HG03432 (cell line): ENCODE measurements around the gene NUDT16.

Source experiments
- ATAC-seq: cut with Tn5 transposase; IDR thresholded peaks from one replicate; pipeline ENCODE4 v1.9.1; 2021; ENCODE audit warnings: mild to moderate bottlenecking, moderate library complexity; ENCODE audit not compliant: unreplicated experiment

The NUDT16 gene

GRCh38 chr3:131380821-131381444, 641 bp upstream of the NUDT16 start:
- peak; percentile 25 for ATAC-seq

- no peak for ATAC-seq
These were observed 5.0 kb downstream of the NUDT16 start for GRCh38 chr3:131386429-131387165.

DNA sequence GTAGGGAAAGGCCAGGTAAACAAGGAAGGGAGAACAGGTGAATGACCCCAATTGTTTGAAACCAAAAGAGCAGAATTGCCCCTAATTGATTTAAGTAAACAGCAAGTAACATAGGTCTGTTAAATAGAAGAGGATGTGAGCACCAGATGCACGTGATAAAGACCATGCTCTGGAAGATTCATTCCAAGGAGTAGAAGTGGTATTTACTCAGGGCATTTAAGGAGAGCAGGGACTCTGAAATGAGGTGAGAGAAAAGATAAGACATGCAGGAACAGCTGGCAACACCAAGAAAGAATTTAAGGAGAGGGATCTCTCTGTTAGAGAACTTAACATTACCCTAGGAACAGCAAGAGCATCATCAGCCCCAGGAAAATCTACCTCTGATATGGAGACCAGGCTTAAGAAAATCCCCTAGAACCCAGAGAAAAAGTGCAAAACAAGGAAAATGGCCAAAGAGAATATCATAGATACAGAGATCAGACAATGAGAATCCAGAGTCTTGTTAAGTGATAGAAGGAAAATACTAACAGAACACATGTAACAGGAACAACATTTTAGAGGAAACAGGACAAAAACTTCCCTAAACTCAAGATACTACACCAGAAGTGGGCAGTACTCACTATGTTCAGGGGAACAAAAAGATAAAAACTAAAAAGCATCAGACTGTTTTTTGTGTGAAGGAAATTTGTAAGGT, 6.4 kb downstream of the NUDT16 start:
- no peak for ATAC-seq

GRCh38 chr3:131388490-131388799, 6.9 kb downstream of the NUDT16 start:
- no peak for ATAC-seq

DNA sequence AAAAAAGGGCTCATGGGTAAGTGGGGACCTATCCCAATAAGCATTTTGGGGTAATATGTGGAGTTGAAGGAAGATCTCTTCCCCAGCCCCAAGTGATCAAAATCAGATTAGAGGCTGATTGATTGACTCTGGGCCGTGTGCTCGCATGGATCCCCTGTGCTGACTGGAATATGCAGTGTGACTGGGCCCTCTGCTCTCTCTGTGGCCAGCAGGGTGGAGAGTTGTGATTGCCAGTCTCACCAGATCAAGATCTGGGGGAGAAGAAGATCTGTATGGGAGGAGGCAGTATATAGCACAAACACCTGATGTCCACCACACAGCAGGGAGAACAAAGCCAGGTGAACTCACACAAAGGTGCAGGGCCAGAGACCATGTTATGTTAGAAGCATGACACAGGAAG, 8.8 kb downstream of the NUDT16 start:
- no peak for ATAC-seq

- no peak for ATAC-seq
These were observed 11.5 kb downstream of the NUDT16 start for GRCh38 chr3:131393051-131393450.

- ATAC-seq: no peak
These were observed 12.3 kb downstream of the NUDT16 start for GRCh38 chr3:131393868-131394267.

DNA sequence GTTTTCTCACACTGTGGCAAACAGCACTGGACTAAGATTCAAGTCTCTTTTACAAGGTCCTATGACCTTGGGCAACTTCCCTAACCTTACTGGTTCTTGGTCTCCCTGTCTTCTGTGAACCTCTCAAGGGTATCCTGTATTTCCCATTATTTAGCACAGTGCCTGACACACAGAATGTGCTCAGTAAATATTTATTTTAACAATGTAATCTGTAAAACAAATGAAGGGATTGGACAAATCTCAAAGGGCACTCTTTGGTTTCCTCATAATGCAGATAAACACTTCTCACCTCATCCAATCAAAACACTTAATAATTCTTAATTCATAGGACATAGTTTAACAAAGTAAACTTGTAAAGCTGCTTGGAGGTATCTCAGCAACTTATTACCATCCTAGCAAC, 12.8 kb downstream of the NUDT16 start:
- ATAC-seq: no peak

GRCh38 chr3:131396170-131396569, 14.6 kb downstream of the NUDT16 start:
- ATAC-seq: no peak

DNA sequence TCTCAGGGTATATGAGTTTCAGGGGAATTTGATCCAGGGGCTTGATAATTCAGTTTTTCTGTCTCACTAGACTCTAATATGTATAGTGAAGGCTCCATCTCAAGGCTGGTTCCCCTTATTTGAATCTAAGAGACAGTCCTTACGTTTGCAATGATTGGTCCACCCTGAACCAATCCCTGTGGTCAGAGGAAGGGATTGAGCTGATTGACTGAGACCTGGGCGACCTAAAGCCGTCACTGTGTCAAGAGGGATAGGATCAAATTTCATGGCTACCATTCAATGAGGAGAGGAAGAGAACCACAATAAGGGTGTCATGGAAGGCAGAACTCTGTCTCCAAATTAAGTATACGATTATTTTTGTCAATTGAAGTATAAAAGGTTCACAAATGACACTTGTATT, 16.3 kb downstream of the NUDT16 start:
- ATAC-seq: no peak

GRCh38 chr3:131401978-131402377, 20.4 kb downstream of the NUDT16 start:
- no peak for ATAC-seq

DNA sequence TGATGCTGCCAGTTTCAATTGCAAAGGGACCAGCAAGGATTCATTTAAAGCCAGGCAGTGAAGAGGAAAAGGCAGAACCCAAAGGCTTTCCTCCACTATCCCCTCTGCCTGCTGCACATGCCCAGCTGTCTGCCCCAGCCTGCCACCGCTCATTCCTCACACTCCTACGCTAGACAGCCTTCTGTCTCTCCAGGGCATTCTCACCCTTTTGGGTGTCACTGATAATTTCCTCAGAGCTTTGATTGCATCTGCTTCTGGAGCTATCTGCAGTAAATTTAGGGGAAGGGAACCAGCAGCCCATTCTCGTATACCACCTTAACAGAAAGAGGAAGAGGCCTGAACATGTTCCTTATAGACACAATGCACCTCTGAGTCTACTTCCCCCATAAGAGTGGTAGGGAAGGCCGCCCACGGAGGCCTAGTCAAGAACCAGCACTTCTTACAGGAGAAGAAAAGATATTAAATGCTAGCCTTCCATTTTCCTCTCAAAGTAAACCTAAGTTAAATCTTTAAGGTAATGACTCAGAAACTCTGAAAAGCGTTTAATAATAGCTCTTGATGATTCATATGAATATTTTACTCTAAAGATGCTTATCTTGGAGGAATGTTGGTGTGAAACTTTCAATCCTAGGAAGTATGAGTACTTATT, 20.9 kb downstream of the NUDT16 start:
- peak; percentile 59 for ATAC-seq

GRCh38 chr3:131403216-131403895, 21.8 kb downstream of the NUDT16 start:
- ATAC-seq: no peak

DNA sequence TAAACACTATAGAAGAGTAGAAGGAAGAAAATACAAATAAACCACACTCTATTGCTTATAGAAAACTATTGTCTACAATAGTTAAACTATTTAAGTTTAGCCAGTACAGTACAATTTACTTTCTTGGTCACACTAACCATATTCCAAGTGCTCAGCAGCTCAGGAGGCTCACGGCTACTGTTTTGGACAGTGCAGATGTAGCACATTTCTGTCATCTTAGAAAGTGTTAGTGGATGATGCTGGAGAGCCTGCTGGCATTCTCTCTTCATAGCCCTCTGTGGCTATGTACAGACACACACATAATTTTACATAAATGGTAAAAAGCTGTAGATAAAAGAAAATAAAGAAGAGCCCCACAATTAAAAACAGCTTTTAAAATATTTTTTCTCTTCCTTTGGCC, 23.8 kb downstream of the NUDT16 start:
- no peak for ATAC-seq

GRCh38 chr3:131406274-131406673, 24.7 kb downstream of the NUDT16 start:
- no peak for ATAC-seq

- ATAC-seq: no peak
These were observed 36.2 kb downstream of the NUDT16 start for GRCh38 chr3:131417751-131418150.

DNA sequence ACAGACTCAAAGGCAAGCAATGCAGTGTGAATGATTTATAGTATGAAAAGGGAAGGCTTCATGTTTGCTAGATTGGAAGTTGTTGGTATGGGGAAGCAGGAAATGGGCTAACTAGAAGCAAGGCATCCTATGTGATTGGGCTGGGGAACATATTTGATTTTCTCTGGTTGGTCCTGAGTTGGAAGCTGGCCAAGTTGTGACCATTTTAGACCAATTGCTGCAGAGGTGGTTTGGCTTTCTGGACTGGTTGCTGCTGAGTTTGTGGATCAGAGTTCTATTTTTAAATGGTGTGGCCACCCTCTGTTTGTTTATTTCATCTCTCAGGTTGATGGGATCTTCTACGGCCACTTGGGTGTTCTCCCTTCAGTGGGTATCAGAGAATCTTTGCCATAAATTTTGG, 39.7 kb downstream of the NUDT16 start:
- no peak for ATAC-seq

GRCh38 chr3:131421957-131422498, 40.5 kb downstream of the NUDT16 start:
- no peak for ATAC-seq

DNA sequence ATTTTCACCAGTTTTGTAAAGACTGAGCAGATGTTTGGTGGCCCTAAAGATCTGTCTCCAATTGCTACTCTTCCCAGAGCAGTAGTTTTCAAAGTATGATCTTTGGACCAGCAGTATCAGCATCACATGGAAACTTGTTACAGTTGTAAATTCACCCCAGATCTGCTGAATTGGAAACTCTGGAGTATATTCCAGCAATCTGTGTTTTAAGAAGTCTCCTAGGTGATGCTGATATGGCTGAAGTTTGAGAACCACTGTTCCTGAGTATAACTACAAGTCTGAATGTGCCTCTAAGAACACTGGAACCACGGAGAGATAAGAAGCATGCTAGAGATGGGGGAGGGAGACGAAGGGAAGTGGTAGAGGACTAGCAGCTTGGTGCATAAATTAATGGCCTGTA, 45.7 kb downstream of the NUDT16 start:
- no peak for ATAC-seq

DNA sequence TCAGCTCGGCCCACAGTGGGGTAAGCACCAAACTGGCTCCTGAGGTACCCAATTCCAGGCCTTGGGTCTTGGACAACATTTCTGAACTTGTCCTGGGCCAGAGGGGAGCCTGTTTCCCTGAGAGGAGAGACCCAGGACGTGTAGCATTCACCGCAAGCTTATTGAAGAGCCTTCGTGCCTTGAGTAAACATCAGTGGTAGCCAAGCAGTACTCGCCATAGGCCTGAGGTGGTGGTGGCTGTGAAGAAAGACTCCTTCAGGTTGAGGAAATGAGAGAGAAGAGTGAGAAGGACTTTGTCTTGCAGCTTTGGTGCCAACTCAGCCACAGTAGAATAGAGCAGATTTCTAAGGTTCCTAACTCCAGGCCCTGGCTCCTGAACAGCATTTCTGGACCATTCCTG, 50.2 kb downstream of the NUDT16 start:
- no peak for ATAC-seq

DNA sequence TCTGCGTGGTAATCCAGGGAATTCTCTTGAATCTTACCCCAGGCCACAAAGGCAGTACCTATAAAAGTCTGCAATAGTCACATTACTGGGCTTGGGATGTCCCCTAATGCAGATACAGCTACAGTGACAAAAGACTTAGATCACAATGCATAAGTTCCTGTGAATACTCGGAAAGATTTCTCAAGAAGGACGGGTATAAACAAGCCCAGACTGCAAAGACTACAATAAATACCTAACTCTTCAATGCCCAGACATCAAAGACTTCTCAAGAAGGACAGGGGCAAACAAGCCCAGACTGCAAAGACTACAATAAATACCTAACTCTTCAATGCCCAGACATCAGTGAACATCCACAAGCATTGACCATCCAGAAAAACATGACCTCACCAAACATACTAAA, 50.9 kb downstream of the NUDT16 start:
- ATAC-seq: no peak
